ENCODE data around the gene ENTHD1.

DNA sequence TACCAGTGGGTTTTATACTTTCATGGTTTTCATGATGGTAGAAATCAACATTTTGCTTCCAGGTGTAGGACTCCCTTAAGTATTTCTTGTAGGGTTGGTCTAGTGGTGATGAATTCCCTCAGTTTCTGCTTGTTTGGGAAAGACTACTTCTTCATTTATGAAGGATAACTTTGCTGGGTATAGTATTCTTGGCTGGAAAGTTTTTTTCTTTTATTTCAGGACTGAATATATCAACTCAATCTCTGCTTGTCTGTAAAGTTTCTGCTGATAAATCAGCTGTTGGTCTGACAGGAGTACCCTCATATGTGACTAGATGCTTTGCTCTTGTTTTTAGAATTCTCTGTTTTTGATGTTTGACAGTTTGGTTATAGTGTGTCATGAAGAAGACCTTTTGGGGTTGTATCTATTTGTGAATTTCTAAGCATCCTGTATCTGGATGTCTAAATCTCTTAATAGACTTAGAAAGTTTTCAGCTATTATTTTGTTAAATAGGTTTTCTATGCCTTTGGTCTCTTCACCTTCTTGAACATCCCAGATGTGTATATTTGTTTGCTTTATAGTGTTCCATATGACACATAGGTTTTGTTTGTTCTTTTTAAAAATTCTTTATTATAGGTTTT is 95.9 kb downstream of the ENTHD1 start:
- TF ChIP-seq, protein P1, sequence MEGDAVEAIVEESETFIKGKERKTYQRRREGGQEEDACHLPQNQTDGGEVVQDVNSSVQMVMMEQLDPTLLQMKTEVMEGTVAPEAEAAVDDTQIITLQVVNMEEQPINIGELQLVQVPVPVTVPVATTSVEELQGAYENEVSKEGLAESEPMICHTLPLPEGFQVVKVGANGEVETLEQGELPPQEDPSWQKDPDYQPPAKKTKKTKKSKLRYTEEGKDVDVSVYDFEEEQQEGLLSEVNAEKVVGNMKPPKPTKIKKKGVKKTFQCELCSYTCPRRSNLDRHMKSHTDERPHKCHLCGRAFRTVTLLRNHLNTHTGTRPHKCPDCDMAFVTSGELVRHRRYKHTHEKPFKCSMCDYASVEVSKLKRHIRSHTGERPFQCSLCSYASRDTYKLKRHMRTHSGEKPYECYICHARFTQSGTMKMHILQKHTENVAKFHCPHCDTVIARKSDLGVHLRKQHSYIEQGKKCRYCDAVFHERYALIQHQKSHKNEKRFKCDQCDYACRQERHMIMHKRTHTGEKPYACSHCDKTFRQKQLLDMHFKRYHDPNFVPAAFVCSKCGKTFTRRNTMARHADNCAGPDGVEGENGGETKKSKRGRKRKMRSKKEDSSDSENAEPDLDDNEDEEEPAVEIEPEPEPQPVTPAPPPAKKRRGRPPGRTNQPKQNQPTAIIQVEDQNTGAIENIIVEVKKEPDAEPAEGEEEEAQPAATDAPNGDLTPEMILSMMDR (IDR thresholded peaks at IDR 0.05; ENCODE audit: low read length) = no peak
- TF ChIP-seq EZH2 (IDR thresholded peaks at IDR 0.05; ENCODE audit: borderline replicate concordance, low read length) = no peak
